Stimulated activated CD4-positive, alpha-beta T cell treated with anti-CD3 and anti-CD28 coated beads, Interleukin-15, amount 100 ng/mL, for 48 hours (primary cell): Measurements from ENCODE around the gene A3GALT2.

Experiments
- DNase-seq, 2 donors: peaks; one replicate each; pipeline ENCODE4 v3.0.0-alpha.2; 2020; ENCODE audit warnings: low read depth in 2 of 2

Gene A3GALT2

DNA sequence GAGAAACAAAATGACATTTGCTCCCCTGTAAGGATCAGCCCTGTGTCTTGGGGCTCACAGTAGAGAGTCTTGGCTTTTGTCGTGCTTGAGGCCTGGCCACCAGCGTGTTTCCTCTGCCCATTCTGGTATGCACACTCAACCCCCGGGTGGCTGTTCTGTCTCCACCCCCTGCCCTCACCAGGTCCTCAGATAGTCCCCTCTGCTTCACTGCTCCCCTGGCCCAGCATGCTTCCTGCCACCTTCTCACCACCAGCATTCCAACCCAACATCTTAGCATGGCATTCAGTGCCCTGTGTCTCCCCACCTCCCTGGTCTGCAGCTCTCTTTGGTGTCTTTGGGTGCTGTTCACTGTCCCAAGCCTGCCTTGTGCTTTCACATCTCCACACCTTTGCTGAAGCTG lies 48.4 kb downstream of the A3GALT2 start:
- no peak for DNase-seq

DNA sequence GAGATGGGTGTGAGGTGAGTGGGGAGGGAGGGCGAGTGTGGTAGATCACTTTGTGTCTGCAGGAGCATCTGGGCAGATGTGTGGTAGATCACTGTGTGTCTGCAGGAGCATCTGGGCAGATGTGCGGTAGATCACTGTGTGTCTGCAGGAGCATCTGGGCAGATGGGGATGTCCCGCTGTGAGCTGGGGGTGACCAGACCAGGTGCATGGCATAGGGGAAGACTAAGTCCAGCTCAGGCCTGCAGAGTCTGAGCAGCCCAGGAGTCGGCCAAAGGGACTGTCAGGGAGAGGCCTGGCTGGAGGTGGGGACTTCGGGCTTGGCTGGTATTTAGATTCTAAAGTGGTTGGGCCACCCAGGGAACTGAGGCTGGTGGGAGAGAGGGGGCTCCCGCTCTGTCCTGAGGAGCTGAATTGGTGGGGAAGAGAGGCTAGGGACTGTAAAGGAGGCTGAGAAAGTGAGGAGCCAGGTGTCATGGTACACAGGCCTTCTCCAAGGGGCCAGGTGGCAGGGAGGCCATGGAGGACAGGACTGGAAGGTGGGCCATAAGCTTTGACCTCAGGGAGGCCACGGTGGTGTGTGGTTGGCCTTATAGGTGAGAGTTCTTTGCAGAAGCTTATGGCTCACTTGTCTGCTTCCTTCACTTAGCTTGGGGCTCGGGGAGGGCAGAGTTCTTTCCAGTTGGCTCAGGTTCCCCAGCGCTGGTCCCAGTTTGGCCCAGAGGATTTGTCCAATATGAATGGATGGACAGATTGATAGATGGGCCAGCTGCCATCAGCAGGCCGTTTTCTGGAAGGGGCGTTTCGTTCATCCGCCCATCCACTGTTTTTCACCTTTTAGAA lies 49.0 kb downstream of the A3GALT2 start:
- no peak for DNase-seq

GRCh38 chr1:33270808-33271465 lies 50.0 kb downstream of the A3GALT2 start:
- DNase-seq: no peak

DNA sequence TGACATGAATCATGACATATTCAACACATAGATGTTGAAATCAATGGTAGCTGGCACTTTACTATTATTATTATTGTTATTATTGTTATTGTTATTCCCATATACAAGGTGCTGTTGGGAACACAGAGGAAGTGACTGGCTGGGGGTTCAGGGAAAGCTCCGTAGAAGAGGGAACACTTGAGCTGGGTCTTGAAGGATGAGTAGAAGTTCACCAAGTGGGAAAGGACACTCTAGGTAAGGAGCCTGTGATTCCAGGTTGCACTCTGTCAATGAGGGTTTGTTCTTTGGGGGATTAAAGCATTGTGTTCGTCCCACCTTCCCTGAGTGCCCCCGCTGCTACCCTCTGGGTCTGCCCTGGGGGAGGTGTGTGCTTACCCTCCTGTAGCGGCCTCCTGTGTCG lies 50.5 kb downstream of the A3GALT2 start:
- DNase-seq: no peak

GRCh38 chr1:33269621-33270020 lies 51.3 kb downstream of the A3GALT2 start:
- DNase-seq: no peak

- no peak for DNase-seq
Measured at GRCh38 chr1:33268927-33269610, 51.8 kb downstream of the A3GALT2 start.

GRCh38 chr1:33268457-33268856 lies 52.4 kb downstream of the A3GALT2 start:
- no peak for DNase-seq

DNA sequence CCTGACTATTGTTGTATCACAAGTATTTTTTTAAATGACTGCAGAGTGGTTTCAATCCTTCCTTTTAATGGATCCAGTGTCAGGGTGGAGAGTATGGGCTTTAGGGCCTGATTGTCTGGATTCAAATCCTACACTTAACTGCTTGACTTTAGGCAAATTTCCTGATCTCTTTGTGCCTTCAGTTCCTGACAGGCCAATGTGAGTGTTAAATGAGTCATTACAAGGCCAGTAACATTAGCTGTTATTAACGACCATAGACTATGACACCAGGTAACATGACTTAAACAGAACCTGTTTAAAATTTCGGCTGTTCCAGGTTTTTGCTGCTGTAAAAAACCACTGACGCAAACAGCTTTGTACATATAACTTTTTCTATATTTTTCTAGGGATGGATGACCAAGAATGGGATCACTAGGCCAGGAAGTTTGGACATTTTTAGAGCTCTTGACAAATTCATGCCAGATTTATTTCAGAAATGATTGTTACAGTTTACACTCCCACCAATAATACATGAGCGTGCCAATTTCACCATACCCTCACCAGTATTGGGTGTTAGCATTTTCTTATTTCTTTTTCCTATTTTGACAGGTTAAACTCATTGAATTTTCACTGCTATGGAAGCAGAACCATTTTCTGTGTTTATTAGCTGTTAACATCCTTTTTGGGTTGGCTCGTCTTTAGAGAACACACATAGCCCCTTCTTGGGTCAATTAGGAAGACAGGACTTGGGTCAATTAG lies 53.3 kb downstream of the A3GALT2 start:
- DNase-seq: no peak

GRCh38 chr1:33266766-33267165 lies 54.1 kb downstream of the A3GALT2 start:
- no peak for DNase-seq

DNA sequence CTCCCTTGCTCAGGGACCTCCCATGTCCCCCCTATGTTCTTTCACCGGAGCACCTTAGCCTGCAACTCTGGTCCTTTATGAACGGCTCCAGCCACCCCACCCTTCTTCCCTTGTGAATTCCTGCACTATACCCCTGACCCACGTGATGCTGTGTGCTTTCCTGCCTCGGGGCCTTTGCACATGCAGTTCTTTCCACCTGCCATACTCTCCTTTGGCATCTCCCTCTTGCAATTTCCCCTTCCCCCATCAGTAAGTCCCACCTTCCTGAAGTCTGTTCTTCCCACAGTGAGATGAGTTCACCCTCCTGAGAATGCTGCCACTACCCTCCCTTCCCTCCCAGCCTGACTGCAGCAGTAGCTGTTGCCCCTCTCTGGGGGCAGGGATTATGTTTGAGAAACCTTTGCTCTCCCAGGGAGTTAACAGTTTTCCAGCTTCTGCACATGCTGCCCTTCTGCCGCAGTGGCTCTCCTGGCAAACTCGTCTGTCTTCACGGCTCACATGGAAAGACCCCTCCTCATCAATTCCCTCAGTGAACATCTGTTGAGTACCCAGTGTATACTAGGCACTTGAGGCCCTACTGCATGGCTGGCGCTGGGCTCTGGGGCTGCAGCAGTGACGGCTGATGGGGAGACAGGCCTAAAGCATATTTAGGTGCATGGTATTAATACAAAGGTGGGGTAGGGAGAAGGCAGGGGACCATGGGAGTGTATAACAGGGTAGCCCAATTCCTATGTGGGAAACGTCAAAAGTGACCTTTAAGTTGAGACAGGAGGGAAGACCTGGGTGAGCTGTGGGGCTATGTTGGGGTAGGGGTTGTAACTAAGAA lies 54.9 kb downstream of the A3GALT2 start:
- no peak for DNase-seq

GRCh38 chr1:33263890-33264504 lies 56.9 kb downstream of the A3GALT2 start:
- no peak for DNase-seq

- DNase-seq: no peak
Measured at GRCh38 chr1:33261344-33261743, 59.6 kb downstream of the A3GALT2 start.

GRCh38 chr1:33260439-33260838 lies 60.5 kb downstream of the A3GALT2 start:
- no peak for DNase-seq

DNA sequence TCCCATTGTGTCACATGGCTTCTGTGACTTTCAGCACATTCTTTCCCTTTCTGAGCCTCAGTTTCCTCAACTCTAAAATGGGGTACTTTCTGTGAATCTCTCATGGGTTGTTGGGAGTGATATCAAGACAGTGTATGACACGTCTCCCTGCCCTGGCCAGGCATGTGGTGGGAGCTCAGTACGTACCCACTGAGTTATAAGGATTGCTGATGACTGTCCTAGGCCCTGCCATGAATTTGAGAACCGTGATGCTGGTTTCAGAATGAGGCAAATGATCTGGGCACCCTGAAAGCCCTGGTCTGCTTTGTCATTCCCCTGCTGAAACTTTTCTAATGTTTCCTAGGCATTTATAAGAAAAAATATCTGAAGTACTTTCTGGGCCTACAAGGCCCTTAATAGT lies 61.0 kb downstream of the A3GALT2 start:
- no peak for DNase-seq

DNA sequence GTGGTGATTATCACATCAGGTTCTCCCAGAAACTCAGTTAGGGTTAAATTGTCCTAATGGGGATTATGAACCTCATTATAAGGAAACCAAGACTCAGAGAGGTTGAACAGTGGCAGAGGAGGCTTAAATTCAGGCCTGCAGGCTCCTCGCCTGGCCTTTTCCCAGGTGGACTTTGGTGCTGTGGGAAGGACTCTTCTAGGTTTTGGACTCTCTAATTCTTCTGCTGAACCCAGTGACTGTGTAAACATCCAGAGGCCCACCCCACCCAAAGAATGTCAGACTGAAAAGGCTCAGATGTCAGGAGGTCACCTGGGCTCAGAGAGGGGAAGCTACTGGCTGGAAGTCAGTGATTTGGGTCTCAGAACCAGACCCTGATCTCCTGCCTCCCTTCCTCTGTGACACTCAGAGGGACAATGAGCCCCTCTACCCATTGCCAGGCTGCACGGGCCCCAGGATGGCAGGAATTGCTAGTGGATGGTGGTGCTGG lies 62.1 kb downstream of the A3GALT2 start:
- no peak for DNase-seq

- DNase-seq: no peak
Measured at GRCh38 chr1:33257772-33258712, 62.9 kb downstream of the A3GALT2 start.

- no peak for DNase-seq
Measured at GRCh38 chr1:33257207-33257771, 63.6 kb downstream of the A3GALT2 start.
